Cardiac fibroblast (primary cell): Measurements from ENCODE around the gene AKAP13.
A peak's percentile ranks its signal among the peaks of the same experiment; 100 is the strongest.

Experiments used
- DNase-seq, 2 donors: peaks; one replicate each; pipeline versions ENCODE4 v3.0.0 to v3.0.0-alpha.2; 2010; ENCODE audit warnings: low read depth in 2 of 2
- H3K4me3 ChIP-seq, 2 donors: replicated peaks in 1 of 2; 1 replicate in 1 of 2; 2 replicates in 1 of 2; pipeline ENCODE4 v1.5.1; 2011; ENCODE audit warnings: low read depth in 2 of 2, low read length in 2 of 2, mild to moderate bottlenecking in 2 of 2, moderate library complexity in 1 of 2
- TF ChIP-seq, protein P1 (sequence below): IDR thresholded peaks from one replicate; pipeline ENCODE4 v1.5.1; 2011; ENCODE audit warnings: low read depth, mild to moderate bottlenecking, low read length, inconsistent platforms

AKAP13 gene

DNA sequence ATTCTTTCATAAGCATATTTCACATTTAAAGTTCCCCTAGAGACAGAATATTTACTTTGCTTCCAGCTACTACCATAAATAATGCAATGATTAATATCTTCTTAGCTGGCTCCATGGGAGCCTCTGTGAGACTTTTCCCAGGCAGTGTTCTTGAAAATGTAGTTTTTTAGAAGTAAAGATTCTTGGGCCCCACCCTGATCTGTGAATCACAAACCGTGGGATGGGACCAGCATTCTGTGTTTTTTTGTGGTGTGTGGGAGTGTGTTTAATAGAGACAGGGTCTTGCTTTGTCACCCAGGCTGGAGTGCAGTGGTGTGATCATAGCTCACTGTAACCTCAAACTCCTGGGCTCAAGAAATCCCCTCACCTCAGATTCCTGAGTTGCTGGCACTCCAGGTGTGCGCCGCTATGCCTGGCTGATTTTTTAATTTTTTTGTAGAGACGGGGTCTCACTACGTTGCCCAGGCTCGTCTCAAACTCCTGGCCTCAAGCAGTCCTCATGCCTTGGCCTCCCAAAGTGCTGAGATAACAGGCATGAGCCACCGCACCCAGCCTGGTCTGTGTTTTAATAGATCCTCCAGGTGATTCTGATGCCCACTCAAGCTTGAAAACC, 331.3 kb downstream of the AKAP13 start:
- no peak overlapping the region for H3K4me3 ChIP-seq
- DNase-seq = peak in 1 of 2 donors; percentile 55
- TF ChIP-seq, protein P1, sequence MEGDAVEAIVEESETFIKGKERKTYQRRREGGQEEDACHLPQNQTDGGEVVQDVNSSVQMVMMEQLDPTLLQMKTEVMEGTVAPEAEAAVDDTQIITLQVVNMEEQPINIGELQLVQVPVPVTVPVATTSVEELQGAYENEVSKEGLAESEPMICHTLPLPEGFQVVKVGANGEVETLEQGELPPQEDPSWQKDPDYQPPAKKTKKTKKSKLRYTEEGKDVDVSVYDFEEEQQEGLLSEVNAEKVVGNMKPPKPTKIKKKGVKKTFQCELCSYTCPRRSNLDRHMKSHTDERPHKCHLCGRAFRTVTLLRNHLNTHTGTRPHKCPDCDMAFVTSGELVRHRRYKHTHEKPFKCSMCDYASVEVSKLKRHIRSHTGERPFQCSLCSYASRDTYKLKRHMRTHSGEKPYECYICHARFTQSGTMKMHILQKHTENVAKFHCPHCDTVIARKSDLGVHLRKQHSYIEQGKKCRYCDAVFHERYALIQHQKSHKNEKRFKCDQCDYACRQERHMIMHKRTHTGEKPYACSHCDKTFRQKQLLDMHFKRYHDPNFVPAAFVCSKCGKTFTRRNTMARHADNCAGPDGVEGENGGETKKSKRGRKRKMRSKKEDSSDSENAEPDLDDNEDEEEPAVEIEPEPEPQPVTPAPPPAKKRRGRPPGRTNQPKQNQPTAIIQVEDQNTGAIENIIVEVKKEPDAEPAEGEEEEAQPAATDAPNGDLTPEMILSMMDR = no peak

DNA sequence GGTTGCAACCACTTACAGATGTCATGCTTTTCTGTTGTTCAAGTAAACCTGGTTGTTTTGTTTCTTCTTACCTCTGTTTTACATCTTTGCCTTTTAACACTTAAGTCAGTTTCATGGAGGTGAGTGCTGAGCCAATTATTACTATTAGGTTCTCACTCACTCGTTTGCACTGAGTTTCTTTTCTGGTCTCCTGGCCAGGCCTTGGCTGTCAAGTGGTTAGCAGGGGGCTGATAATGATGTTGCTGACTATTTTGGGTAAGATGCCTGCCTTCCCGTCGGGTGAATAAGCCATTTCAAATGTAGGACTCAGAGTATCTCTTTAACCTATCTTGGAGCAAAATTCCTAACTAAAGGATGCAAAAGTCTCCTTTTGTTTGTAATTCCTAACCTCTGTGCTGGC, 335.9 kb downstream of the AKAP13 start:
- H3K4me3 ChIP-seq = no peak overlapping the region
- no peak for DNase-seq
- TF ChIP-seq, protein P1 = no peak

DNA sequence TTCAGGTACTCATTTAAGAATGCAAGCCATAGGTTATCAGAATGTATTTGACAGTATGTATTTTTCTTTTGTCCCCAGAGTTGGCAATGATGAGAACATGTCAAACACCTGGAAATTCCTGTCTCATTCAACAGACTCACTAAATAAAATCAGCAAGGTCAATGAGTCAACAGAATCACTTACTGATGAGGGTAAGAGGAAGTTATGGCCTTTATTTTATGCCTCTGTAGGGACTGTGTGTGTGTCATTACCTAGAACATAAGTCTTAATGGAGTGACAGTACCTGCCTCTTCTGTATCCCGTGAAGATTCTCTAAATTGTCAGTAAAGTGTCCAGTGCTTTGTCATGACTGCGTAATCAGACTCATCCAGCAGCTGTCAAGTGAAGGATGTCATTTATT, 336.8 kb downstream of the AKAP13 start:
- DNase-seq = no peak
- TF ChIP-seq, protein P1 = no peak

DNA sequence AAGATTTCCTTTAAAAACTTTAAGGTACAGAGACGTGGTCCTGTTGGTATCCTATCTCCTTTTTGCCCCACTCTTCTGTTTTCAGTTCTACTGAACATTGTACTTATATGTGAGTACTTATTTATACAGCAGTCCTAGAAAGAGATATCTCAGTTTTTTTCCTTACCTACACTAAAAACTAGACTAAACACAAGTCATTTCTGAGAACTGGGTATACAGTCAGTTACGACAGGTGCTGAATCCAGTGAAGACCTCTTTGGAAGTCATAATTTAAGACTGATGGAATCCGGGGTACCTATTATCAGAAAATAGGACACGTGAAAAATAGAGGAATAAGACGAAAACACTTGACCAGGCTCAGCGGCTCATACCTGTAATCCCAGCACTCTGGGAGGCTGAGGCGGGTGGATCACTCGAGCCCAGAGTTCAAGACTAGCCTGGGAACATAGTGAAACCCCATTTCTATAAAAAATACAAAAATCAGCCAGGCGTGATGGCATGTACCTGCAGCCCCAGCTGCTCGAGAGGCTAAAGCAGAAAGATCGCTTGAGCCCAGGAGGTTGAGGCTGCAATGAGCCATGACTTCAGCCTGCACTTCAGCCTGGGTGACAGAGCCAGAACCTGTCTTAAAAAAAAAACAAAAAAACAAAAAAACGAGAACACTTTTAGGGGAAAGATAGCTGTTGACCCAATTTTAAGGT, 338.0 kb downstream of the AKAP13 start:
- TF ChIP-seq, protein P1 = no peak
- no peak for DNase-seq
- no peak overlapping the region for H3K4me3 ChIP-seq

More for the DNA sequence above, 336.8 kb downstream of the AKAP13 start:
- no peak overlapping the region for H3K4me3 ChIP-seq

DNA sequence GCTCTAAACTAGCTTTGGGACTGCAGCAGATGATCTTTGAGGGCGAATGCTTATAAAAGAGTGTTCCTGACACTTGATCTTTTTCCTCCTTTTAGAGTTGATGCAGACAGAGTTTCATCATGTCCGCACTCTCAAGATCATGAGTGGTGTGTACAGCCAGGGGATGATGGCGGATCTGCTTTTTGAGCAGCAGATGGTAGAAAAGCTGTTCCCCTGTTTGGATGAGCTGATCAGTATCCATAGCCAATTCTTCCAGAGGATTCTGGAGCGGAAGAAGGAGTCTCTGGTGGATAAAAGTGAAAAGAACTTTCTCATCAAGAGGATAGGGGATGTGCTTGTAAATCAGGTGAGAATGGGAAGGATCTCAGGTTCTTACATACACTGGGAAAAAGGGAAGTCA, 338.6 kb downstream of the AKAP13 start:
- TF ChIP-seq, protein P1 = no peak
- DNase-seq = no peak
- no peak overlapping the region for H3K4me3 ChIP-seq

DNA sequence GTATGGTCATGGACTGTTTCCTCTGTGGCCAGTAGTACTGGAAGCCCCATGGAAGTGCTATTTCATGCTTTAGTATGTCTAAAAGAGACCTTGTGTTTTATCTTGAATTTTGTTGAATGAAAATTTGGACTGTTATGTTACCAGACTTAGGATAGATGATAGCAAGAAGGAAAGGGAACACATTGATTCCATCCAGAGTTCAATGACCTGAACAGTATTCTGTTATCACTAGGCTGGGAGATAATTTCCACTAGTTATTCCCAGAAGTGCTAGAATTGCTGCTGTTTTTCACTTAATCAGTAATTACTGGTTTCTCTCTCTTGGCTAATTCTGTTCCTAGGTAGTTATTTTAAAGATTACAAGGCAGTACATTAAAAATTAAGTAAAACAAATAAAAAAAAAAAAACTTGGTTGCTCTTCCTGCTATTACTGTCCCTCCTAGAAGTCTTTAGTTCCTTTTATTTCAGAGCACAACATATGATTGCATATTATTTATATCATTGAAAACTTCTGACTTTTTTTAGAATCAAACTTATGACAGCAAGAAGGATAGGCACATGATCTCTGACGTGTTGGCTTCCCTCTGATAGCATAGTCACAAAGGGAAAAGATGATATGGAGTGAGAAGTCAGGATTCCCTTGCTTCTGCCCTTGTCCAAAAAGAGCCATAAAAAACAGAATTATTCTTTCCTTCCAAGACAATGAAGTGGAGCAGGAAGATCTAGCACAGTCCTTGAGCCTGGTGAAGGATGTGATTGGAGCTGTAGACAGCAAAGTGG, 342.2 kb downstream of the AKAP13 start:
- H3K4me3 ChIP-seq = no peak overlapping the region
- DNase-seq = no peak
- TF ChIP-seq, protein P1 = no peak
